GM18511 (cell line): ENCODE results near the gene AQR.
"Not testable (repeated sequence)": the region's sequence is repeated elsewhere in the genome, so short reads cannot be mapped to it uniquely, and the experiment has no call there.

Experiments used
- ATAC-seq: cut with Tn5 transposase; IDR thresholded peaks from one replicate; pipeline ENCODE4 v1.9.1; 2021; ENCODE audit warnings: mild to moderate bottlenecking, moderate library complexity; ENCODE audit not compliant: unreplicated experiment

AQR gene

GRCh38 chr15:34969340-34970097 is at the start of gene AQR:
TSS of gene AQR (minus strand) at chr15:34969742. CDS start at chr15:34969613, 129 bp downstream.
- peak; percentile 98 for ATAC-seq

GRCh38 chr15:35014241-35014640 is 44.7 kb upstream of the AQR start:
- ATAC-seq = no peak

- no peak for ATAC-seq
Measured at GRCh38 chr15:35013370-35013769, 43.8 kb upstream of the AQR start.

GRCh38 chr15:35007397-35007796 is 37.9 kb upstream of the AQR start:
- ATAC-seq = no peak

- no peak for ATAC-seq
Measured at GRCh38 chr15:35005933-35006332, 36.4 kb upstream of the AQR start.

- no peak for ATAC-seq
Measured at GRCh38 chr15:35003928-35004327, 34.4 kb upstream of the AQR start.

GRCh38 chr15:35000511-35000910 is 31.0 kb upstream of the AQR start:
- no peak for ATAC-seq

- no peak for ATAC-seq
Measured at GRCh38 chr15:34999906-35000305, 30.4 kb upstream of the AQR start.

- ATAC-seq = no peak
Measured at GRCh38 chr15:34994925-34995324, 25.4 kb upstream of the AQR start.

GRCh38 chr15:34993877-34994276 is 24.3 kb upstream of the AQR start:
- peak; percentile 94 for ATAC-seq

- peak; percentile 31 for ATAC-seq
Measured at GRCh38 chr15:34993412-34993811, 23.9 kb upstream of the AQR start.

- ATAC-seq = peak; percentile 81
Measured at GRCh38 chr15:34988027-34988902, 18.7 kb upstream of the AQR start, which contains the start of gene ZNF770. TSS of gene ZNF770 (minus strand) at chr15:34988287. CDS start at chr15:34983434, 4,853 bp downstream.

- peak; percentile 1 for ATAC-seq
Measured at GRCh38 chr15:34987609-34988026, 18.1 kb upstream of the AQR start.

- no peak for ATAC-seq
Measured at GRCh38 chr15:34986771-34987480, 17.4 kb upstream of the AQR start.

- ATAC-seq = no peak
Measured at GRCh38 chr15:34986326-34986725, 16.8 kb upstream of the AQR start.

GRCh38 chr15:34984889-34985630 is 15.5 kb upstream of the AQR start:
- ATAC-seq = no peak

GRCh38 chr15:34976743-34977142 is 7.2 kb upstream of the AQR start:
- ATAC-seq = no peak

GRCh38 chr15:34976073-34976472 is 6.5 kb upstream of the AQR start:
- ATAC-seq = no peak

- ATAC-seq = no peak
Measured at GRCh38 chr15:34973512-34973911, 4.0 kb upstream of the AQR start.

GRCh38 chr15:34970098-34970643 is 629 bp upstream of the AQR start:
- ATAC-seq = not testable (repeated sequence)
